ENCODE results near the gene LACRT.

Gene LACRT

DNA sequence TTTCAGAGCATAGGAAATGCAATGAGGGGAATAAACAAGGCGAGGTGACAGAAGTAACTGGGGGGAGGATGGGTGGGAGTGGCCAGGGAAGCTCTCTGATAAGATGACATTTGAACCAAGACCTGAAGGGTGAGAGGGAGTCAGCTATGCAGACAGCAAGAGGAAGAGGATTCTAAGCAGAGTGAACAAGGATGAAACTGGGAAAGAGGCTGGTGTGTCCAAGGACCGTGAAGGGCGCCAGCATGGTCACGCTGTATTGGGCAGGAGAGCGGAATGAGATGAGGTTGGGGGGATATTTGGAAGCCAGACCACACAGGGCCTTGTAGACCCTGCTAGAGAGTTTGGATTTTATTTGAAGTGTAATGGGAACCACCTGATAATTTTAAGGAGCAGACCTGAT lies 35.7 kb downstream of the LACRT start:
- no peak for DNase-seq

DNA sequence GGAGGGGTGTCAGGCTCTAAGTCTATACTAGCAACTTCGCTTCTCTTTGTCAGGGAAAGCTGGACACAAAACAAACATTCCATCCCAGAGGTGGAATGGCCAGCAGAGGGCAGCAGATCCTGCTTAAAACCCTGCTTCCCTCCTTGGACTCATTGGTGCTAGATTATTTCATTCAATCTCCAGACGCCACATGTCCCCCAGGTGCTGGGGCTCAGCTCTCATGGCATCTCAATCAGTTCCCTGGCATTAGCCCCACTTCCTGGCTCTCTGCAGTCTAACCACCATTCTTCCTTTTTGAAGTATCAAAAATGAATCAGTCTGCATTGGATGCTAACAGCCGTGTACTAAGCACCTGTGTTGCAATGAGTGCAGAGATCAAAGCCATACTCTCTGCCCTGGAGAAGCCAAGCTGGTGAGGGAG lies 38.2 kb downstream of the LACRT start:
- peak; percentile 69 for DNase-seq

DNA sequence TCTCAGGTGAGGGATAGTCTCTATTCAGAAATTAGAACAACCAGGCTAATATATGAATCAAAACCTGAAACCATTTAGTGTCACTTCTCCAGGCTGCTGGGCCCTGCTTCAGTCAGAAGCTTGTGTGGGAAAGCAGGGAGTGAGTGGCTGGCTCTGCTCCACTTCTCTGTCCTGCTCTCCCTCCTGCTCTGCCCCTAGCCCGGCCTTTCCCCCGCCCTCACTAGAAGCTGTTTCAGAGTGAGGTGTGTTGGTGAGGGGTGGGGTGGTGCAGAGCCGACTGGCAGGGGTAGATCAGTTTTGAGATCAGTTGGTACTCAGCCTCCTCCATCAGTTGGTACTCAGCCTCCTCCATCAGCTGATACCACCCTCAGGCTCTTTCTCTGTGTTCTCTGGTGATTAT lies 39.2 kb downstream of the LACRT start:
- no peak for DNase-seq

DNA sequence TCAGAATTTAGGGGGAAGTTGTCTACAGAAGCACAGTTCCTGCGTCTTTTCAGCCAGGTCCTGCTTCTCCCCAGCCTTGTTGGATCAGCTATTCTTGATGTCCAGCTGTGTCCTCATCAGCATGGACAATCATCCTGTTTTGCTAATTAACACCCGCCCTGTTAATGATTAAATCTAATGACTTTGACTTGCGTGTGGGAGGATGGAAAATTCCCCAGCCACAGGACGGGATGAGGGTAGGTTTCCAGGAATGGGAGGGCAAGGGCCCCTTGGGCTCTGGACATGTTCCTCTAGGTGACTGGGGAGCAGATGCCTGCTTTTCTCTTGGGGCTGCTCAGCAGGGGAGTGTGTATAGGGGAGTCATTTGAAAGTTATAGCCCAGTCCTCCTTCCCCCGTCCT lies 41.0 kb downstream of the LACRT start:
- DNase-seq: no peak

DNA sequence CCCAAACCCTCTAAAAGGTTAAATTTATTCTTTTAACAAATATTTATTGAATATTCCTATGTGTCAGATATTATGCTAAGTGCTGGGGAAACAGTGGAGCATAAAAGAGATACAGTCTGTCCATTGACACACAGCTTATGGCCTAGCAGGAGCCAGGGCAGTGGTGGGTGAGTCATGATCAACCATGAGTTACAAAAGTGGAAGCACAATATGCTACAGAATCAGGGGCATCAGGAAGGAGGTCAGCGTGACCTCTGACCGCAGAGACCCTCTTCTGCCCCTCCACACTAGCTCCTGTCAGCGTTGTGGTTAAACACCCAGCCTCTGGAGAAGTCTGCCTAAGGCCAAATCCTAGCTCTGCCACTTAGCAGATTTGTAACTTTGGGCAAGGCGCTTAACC lies 41.6 kb downstream of the LACRT start:
- DNase-seq: peak; percentile 68

DNA sequence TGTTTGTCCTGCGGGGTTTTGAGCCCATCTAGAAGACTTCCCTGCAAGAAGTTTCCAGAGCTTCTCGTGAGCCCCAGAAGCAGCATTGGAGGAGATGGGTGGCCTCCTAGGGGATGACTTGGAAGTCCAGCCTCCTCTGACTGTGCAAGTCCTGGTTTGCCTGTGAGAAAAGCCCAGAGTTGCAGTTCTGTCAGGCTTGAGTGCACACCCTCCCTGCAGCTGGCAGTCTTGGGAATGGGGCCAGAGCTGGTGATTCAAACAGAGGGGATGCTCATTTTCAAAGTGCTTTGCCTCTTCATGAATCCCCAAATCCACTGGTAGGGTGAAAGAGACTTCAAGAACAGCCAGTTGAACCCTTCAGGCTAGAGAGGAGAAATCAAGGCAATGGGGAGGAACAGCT lies 42.4 kb downstream of the LACRT start:
- DNase-seq: no peak

DNA sequence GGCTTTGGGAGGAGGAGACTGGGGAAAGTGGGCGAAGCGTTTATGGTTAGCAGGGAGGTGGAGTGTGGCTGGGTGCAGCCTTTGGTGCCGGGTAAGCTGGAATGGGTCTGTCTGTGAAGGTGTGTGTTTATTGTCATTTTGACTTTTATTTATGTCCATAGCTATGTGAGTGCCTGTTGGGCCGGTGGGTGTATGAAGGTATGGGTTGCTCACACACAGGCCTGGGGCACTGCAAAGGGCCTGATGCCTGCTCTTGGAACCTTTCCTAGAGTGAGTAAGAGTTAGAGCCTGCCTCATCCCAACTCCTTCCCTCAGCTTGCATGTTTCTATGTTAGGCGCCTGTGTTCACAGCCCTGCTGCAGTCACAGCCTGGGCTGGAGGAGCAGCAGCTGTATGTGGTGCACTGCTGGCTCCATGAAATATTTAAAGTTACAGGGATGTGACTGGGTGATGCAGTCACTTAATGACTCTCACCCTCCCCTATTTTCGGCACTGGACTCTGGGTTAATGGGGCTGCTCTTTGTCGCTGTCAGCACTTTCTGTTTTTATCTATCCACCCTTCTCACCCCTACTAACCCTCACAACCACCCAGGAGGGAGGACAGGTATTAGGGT lies 43.6 kb downstream of the LACRT start:
- DNase-seq: no peak

DNA sequence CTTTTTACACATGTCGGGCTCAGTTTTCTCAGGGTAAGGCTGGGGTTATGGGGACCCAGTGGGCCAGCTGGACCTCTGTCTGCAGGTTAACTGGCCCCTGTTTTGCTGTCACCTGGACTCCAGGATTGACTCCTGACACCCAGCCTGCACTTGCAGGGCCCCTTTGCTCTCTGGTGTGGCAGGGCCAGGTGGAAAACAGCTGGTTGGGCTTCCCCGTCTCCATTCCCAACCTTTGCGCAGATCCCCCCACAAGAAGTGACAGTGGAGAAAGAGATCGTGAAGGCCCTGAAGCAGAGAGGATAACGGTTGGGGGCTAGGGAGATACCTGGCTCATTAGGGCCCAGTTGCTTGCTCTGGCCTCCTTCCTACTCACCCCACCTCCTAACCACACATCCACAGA lies 44.7 kb downstream of the LACRT start:
- no peak for DNase-seq

DNA sequence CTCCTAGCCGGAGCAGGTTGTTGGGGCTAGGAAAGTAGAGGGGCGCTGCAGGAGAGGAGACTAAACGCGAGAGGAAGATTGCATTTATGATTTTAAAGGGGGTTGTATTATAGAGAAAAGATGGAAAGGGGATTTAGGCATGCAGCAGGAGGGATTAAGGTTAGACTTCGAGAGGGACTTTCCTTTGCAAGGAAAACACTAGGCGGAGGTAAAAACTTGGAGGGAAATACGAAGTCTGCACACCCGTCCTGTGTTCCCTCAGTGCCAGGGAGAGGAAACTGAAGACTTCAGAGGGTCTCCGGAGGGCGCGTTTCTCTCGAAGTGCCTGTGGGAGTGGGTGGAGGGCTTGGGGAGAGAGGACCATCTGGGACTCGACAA lies 45.8 kb downstream of the LACRT start:
- DNase-seq: no peak

DNA sequence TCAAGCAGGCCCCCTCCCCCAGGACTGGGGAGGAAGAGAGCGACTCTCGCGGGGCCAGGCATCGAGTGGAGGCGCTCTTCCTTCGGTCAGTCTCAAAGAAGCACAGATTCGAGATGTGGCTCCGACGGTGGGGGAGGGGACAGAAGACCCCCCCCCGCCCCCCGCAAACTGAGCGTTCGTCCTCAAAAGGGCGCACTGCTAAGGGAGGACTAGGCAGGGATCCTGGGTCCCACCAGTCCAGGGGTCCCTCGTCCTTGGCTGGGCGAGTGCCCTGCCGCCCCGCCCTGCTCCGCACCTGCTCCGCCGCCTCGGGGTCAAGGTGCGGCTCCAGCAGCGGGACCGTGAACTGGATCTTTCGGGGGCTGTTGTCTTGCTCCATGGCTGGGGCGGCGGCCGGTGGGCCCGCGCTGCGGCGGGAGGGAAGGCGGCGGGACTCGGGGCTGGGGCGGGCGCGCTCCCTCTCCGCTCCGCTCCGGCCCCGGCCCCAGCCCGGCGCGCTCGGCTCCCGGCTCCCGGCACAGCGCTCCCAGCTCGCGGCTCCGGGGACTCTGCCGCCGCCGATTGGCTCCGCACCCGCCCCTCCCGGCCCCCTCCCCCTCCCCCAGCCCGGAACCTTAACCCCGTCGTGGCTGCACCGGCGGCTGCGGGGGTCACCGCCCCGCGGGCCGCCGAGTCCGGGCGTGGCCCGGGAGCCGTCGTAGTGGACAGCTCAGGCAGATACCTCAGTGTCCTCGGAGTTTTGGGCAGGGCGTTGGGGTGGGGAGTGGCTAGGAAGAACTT lies 46.4 kb downstream of the LACRT start, which contains the start of gene PPP1R1A:
Gene PPP1R1A, minus strand, starts transcription at position 550 of the 780 bp plus-strand sequence. Its CDS starts 171 bp downstream, at position 379.
- DNase-seq: peak; percentile 17

DNA sequence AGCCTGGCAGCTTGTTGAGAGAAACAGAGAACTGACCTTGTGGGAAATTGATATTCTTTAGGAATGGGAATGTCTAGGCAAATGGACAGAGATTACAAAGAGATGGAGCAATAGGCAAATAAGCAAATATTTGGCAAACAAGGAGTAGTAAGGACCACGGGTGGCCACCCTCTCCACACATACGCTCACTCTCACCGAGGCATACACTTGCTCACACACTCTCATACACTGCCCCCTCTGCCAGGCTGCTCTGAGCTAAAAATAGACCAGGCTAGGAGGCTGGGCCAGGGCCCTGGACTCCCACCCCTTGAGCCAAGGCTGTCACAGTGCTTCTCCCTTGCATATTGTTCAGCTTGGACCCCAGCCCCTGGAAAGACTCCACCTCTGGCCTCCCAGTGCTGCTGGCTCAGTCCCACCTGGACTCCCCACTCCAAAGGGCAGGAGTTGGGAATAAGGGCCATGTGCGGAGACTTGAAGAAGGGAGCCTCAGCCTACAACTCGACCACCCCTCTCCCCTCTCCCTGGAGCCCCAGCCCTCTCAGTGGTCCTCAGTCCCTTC lies 47.3 kb downstream of the LACRT start:
- no peak for DNase-seq

DNA sequence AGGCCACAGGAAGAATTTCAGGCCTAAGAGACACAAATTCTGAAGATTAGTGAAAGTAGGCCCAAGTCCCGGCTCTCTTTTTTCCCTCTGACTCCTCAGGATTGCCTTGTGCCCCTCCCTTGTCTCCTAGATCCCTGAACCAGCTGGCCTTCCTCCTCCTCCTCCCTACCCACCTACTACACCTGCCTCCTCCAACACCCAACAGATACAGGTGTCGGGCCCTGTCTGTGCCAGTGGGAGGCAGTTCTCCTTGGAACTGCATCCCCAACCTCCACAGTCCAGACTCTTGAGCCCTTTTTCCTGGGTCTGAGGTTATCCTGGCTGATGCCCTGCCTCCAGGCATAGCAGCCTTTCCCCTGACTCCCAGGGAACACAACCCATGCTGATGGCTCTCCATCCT lies 48.1 kb downstream of the LACRT start:
- no peak for DNase-seq

DNA sequence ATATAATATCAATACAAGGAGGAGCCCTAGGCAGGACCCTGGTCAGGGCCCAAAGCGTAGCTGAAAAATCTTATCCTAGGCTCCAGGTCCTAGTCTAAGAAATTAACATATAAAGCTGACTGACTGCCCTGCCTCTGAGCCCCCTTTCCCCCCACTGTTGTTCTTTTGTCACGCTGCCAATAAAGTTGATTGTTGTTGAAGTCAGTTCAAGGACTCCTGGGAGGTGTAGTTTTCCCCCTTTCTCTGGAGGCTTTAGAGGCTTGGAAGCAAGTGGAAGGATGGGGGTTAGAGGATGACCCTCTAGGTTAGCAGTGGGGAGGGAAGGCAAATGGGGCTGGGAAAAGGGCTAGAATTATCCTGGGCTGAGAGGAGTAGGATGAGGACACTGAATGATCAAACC lies 49.5 kb downstream of the LACRT start:
- DNase-seq: no peak

DNA sequence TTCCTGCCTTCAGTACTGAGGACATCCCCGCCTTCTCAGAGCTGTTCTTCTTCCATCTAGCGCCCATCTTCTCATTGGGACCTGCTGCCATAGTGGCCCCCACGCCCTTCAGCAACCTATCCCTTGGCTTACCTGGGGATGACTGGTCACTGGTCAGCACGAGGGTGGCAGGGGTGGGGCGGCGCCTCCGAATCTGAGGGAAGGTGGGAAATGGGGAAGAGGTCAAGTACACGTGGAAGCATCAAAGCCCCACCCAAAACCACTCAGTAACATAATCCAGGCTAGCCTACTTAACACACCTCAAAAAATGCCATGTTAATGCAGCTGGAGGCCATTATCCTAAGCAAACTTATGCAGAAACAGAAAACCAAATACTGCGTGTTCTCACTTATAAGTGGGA lies 50.6 kb downstream of the LACRT start:
- DNase-seq: no peak

DNA sequence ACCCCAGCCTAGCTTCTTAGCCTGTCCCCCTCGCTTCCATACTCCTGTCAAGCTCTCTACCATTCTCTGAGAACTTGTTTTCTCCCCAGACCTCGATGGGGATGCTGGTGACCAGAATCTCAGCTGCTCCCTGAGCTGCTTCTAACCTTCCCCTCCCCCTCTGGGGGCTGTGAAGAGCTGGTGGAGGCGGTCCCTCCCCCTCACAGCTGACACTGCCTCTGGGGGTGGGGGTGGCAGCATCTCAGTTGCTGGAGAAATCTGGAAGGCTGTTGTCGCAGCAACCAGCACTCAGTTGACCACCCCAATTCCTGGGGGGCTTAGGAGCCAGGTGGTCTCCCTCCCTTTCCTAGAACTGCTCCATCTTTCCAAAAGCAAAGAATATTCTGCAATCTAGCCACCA lies 51.0 kb downstream of the LACRT start:
- DNase-seq: no peak

DNA sequence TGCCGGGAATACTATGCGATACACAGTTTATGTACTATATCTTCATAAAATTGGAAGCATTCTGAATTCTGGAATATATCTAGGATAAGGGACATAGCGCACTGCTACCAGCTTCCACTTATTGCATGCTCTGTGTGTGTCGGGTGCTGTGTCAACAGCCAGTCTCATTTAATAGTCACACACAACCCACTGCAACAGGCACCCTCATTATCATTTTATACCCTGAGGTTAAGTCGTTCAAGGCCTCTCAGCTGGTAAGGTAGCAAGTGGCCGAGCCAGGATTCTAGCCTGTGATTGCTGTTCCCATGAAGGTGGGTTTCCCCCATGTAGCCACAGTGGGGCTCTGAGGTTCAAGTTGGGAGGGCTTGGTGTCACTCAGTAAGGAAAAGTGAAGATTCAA lies 53.3 kb downstream of the LACRT start:
- DNase-seq: no peak
